B cell (primary cell): ENCODE data around the gene PNPLA2. TPM values are rescaled to one million over a fixed set of nuclear protein-coding genes. Genes with fewer than 3 reads are reported as not detected.

Experiments
- ATAC-seq: fragments of 200-7000 bp; cut with Tn5 transposase; one replicate; pipeline ENCODE4 v1.10.0; 2021; ENCODE audit warnings: low read depth, mild to moderate bottlenecking, moderate number of reproducible peaks, moderate library complexity
- CTCF ChIA-PET: fragments of 350-600 bp; sonication (Branson Sonifier 250); formaldehyde crosslinking; loops from one replicate; lab custom pipeline; 2021; ENCODE audit warnings: antibody characterized with exemption, inconsistent platforms; lab: Charles Lee
- POLR2A ChIA-PET: fragments of 350-600 bp; sonication (Branson Sonifier 250); formaldehyde crosslinking; loops from one replicate; lab custom pipeline; 2021; ENCODE audit warnings: antibody characterized with exemption; lab: Charles Lee
- DNase-seq: peaks from one replicate; pipeline ENCODE4 v3.0.0; 2013
- H2AFZ ChIP-seq: 2 replicates; pipeline ENCODE4 v1.6.1; 2012; ENCODE audit warnings: mild to moderate bottlenecking, low read depth, low read length; ENCODE audit not compliant: insufficient read depth, poor library complexity, severe bottlenecking
- H3K27ac ChIP-seq, 2 donors: 1 replicate in 1 of 2; 2 replicates in 1 of 2; pipeline ENCODE4 v1.5.1; 2012 to 2013; ENCODE audit warnings: low read length in 2 of 2, mild to moderate bottlenecking in 2 of 2, moderate library complexity in 1 of 2
- H3K27me3 ChIP-seq, 4 experiments: fragments of 200-600 bp in 1 of 4; sonication (generic) in 1 of 4; replicated peaks in 1 of 4; 1 replicate in 2 of 4; 2 replicates in 2 of 4; pipeline versions ENCODE4 v1.6.1 to v1.7.0; 2013 to 2016; ENCODE audit warnings: low read length in 3 of 4, mild to moderate bottlenecking in 2 of 4, mixed read lengths in 1 of 4, moderate library complexity in 1 of 4; ENCODE audit not compliant: insufficient read depth in 4 of 4, control insufficient read depth in 3 of 4; ENCODE audit errors: control extremely low read depth in 1 of 4
- H3K36me3 ChIP-seq, 2 experiments: replicated peaks in 1 of 2; 1 replicate in 1 of 2; 2 replicates in 1 of 2; pipeline versions ENCODE4 v1.6.1 to v1.7.1; 2013; ENCODE audit warnings: low read length in 1 of 2; ENCODE audit not compliant: insufficient read depth in 2 of 2, control insufficient read depth in 1 of 2; ENCODE audit errors: control extremely low read depth in 1 of 2, extremely low read depth in 1 of 2
- H3K4me1 ChIP-seq, 2 donors: fragments of 200-600 bp in 1 of 2; sonication (generic) in 1 of 2; 1 replicate in 1 of 2; 2 replicates in 1 of 2; pipeline versions ENCODE4 v1.5.1 to v1.6.1; 2013 to 2017; ENCODE audit warnings: low read length in 2 of 2; ENCODE audit not compliant: control insufficient read depth in 2 of 2, insufficient read depth in 2 of 2
- H3K4me2 ChIP-seq: replicated peaks from 2 replicates; pipeline ENCODE3; 2012; ENCODE audit warnings: mild to moderate bottlenecking, low read depth, low read length; ENCODE audit not compliant: poor library complexity, severe bottlenecking
- H3K4me3 ChIP-seq, 5 experiments: fragments of 200-600 bp in 1 of 5; sonication (generic) in 1 of 5; 1 replicate in 3 of 5; 2 replicates in 2 of 5; pipeline versions ENCODE4 v1.5.1 to v1.7.0; 2011 to 2016; ENCODE audit warnings: low read length in 4 of 5, mild to moderate bottlenecking in 4 of 5, low read depth in 2 of 5, control low read depth in 1 of 5, moderate library complexity in 1 of 5; ENCODE audit not compliant: insufficient read depth in 1 of 5; ENCODE audit errors: control extremely low read depth in 1 of 5, extremely low read depth in 1 of 5
- H3K79me2 ChIP-seq: fragments of 200-600 bp; sonication (generic); one replicate; pipeline ENCODE4 v1.6.0; 2016; ENCODE audit warnings: low read length; ENCODE audit not compliant: control insufficient read depth, insufficient read depth
- H3K9ac ChIP-seq: fragments of 200-600 bp; sonication (generic); 2 replicates; pipeline ENCODE4 v1.6.1; 2017; ENCODE audit warnings: mild to moderate bottlenecking, low read length, moderate library complexity
- H3K9me3 ChIP-seq, 3 donors: one replicate each; pipeline versions ENCODE4 v1.6.1 to v1.7.1; 2013; ENCODE audit warnings: low read length in 2 of 3; ENCODE audit not compliant: control insufficient read depth in 2 of 3, insufficient read depth in 1 of 3; ENCODE audit errors: control extremely low read depth in 1 of 3
- H4K20me1 ChIP-seq: 2 replicates; pipeline ENCODE4 v1.6.0; 2012; ENCODE audit warnings: mild to moderate bottlenecking, low read length; ENCODE audit not compliant: insufficient read depth, control insufficient read depth, poor library complexity, severe bottlenecking
- H3K27ac Mint-ChIP-seq: one replicate; pipeline ENCODE4 v1.8.0; 2021; ENCODE audit warnings: mixed read lengths
- H3K27me3 Mint-ChIP-seq: one replicate; pipeline ENCODE4 v1.8.0; 2021; ENCODE audit warnings: mixed read lengths
- H3K4me1 Mint-ChIP-seq: one replicate; pipeline ENCODE4 v1.8.0; 2021; ENCODE audit warnings: mixed read lengths
- H3K4me3 Mint-ChIP-seq: one replicate; pipeline ENCODE4 v1.8.0; 2021; ENCODE audit warnings: mixed read lengths
- H3K9me3 Mint-ChIP-seq: one replicate; pipeline ENCODE4 v1.8.0; 2022; ENCODE audit warnings: mixed read lengths; ENCODE audit not compliant: insufficient read depth
- EZH2 ChIP-seq: IDR thresholded peaks from 2 replicates; pipeline ENCODE4 v1.6.1; 2012; ENCODE audit warnings: borderline replicate concordance, low read depth, mild to moderate bottlenecking, moderate library complexity, low read length; ENCODE audit not compliant: insufficient read depth, poor library complexity, severe bottlenecking
- WGBS: methylation state at CpG from one replicate; pipeline ENCODE4 v1.1.5; 2013; ENCODE audit warnings: missing lambda C conversion rate; ENCODE audit not compliant: insufficient coverage; 5-methylcytosine and 5-hydroxymethylcytosine counted together
- intact Hi-C: fragments of 100-400 bp; cut with micrococcal nuclease; formaldehyde crosslinking; loops from one replicate; pipeline ENCODE4 v1.10.0; 2022
- polyA plus RNA-seq: library from polyadenylated mRNA; depleted of rRNA; stranded (reverse); fragments of >200 nt; gene quantifications from 2 replicates; pipeline ENCODE4 v1.2.3, GENCODE V29; 2012
- total RNA-seq, 2 donors: library from RNA; stranded (reverse); fragments of 120-200 nt in 1 of 2; gene quantifications; 1 replicate in 1 of 2; 2 replicates in 1 of 2; pipeline versions ENCODE4 v1.2.3 to v1.2.4, GENCODE V29; 2013 to 2022
- TF ChIP-seq, protein P1 (sequence below): fragments of 200-600 bp; IDR thresholded peaks from one replicate; pipeline ENCODE4 v1.8.0; 2022; ENCODE audit warnings: antibody characterized with exemption, mild to moderate bottlenecking

Gene PNPLA2
- total and polyA plus RNA-seq, 2 donors (not counting 1 experiment from before 2014, with no cell fraction given) = 208 to 276 TPM

- TF ChIP-seq, protein P1, sequence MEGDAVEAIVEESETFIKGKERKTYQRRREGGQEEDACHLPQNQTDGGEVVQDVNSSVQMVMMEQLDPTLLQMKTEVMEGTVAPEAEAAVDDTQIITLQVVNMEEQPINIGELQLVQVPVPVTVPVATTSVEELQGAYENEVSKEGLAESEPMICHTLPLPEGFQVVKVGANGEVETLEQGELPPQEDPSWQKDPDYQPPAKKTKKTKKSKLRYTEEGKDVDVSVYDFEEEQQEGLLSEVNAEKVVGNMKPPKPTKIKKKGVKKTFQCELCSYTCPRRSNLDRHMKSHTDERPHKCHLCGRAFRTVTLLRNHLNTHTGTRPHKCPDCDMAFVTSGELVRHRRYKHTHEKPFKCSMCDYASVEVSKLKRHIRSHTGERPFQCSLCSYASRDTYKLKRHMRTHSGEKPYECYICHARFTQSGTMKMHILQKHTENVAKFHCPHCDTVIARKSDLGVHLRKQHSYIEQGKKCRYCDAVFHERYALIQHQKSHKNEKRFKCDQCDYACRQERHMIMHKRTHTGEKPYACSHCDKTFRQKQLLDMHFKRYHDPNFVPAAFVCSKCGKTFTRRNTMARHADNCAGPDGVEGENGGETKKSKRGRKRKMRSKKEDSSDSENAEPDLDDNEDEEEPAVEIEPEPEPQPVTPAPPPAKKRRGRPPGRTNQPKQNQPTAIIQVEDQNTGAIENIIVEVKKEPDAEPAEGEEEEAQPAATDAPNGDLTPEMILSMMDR = no peak
- no peak for TF ChIP-seq EZH2
- H3K27me3 Mint-ChIP-seq = no peaks in the 10 kb centered on the region
- 89% methylated on average over 24 of the region's 24 CpGs for WGBS
- peaks cover 4% of the 10 kb centered on the region for H3K4me1 Mint-ChIP-seq
- no peak overlapping the region for H3K4me3 Mint-ChIP-seq
- H3K79me2 ChIP-seq = peaks cover 2% of the 10 kb centered on the region
- no peak overlapping the region for H3K27ac ChIP-seq
- intact Hi-C loops = no loop called here
- CTCF ChIA-PET = no interaction called here
- peaks cover 10 to 20% of the 10 kb centered on the region in 2 donors for H3K4me1 ChIP-seq
- H3K9ac ChIP-seq = no peak overlapping the region
- peaks cover 16% of the 10 kb centered on the region for H4K20me1 ChIP-seq
- H3K9me3 Mint-ChIP-seq = no peaks in the 10 kb centered on the region
- DNase-seq = no peak
- H3K27ac Mint-ChIP-seq = no peak overlapping the region
- peaks cover 0 to 24% (median 5%) of the 10 kb centered on the region in 4 experiments for H3K27me3 ChIP-seq
- peaks cover 0 to under 1% of the 10 kb centered on the region in 2 experiments for H3K36me3 ChIP-seq
- peaks cover 0 to 3% (median 0%) of the 10 kb centered on the region in 3 donors for H3K9me3 ChIP-seq
- H3K4me2 ChIP-seq = no peak overlapping the region
- POLR2A ChIA-PET = no interaction called here
- ATAC-seq = no peak
- no peak overlapping the region for H2AFZ ChIP-seq
- no peak overlapping the region for H3K4me3 ChIP-seq
Measured at GRCh38 chr11:786235-787083, 32.3 kb upstream of the PNPLA2 start.

DNA sequence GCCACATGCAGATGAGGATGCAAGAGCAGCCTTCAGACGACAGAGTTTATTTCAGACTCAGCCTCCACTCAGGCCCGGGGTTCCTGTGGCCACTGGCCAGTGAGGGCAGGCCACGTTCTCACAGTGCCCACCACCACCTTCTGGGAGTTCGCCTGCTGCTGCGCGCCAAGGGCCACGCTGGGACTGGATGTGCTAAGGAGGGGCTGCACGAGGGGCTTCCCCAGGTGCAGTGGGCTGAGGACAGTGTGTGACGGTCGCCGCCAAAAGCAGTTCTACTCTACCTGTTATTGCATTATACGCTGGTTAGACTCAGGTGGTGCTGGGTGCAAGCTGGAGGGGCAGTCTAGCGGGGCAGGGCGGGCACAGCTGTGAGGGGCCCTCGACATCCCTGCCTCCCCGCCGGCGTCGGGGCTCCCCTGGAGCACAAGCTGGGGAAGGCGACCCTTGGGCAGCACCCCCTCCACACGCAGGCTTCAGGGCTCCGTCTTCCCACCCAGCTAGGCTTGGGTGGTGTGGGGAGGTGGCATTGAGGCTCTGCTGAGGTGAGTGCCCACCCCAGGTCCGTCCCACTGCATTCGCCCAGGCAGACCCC, 31.5 kb upstream of the PNPLA2 start:
- H3K9me3 Mint-ChIP-seq = no peaks in the 10 kb centered on the region
- no peak overlapping the region for H3K4me3 Mint-ChIP-seq
- Histone ChIP-seq H3K27me3 (peaks cover 0 to 24% (median 5%) of the 10 kb centered on the region in 4 experiments), H3K4me3 (no peak overlapping the region), H3K36me3 (peaks cover 0 to 3% of the 10 kb centered on the region in 2 experiments), H3K9ac (no peak overlapping the region), H3K9me3 (peaks cover 0 to 3% (median 0%) of the 10 kb centered on the region in 3 donors), H3K4me1 (peaks cover 10 to 20% of the 10 kb centered on the region in 2 donors), H2AFZ (no peak overlapping the region), H3K27ac (no peak overlapping the region), H3K79me2 (peaks cover 2% of the 10 kb centered on the region), H4K20me1 (peaks cover 23% of the 10 kb centered on the region), H3K4me2 (no peak overlapping the region)
- no peak for DNase-seq
- WGBS = 90% methylated on average over 23 of the region's 24 CpGs
- H3K27me3 Mint-ChIP-seq = no peaks in the 10 kb centered on the region
- peaks cover 4% of the 10 kb centered on the region for H3K4me1 Mint-ChIP-seq
- POLR2A ChIA-PET = no interaction called here
- no peak overlapping the region for H3K27ac Mint-ChIP-seq
- no peak for TF ChIP-seq EZH2
- TF ChIP-seq, protein P1 = no peak
- ATAC-seq = no peak
- intact Hi-C loops = no loop called here
- CTCF ChIA-PET = no interaction called here
